ENCODE results near the gene HTT. TPM values are rescaled to one million over a fixed set of nuclear protein-coding genes. Genes with fewer than 3 reads are reported as not detected.

Gene HTT
- total and polyA plus RNA-seq, 2 of the 13 experiments (the other 11 are each of a cell fraction or from before 2014, with no cell fraction given) = 17.5 to 19.5 TPM

- no peak for TF ChIP-seq TSC22D2 (CRISPR knock-in tag; IDR thresholded peaks at IDR 0.05; ENCODE audit: borderline replicate concordance)
- no peak for TF ChIP-seq ZZZ3 (CRISPR knock-in tag; IDR thresholded peaks at IDR 0.05; ENCODE audit: borderline replicate concordance)
- TF ChIP-seq NFYB (CRISPR knock-in tag; IDR thresholded peaks at IDR 0.05) = no peak
- no peak for TF ChIP-seq ZNF609 (CRISPR knock-in tag; IDR thresholded peaks at IDR 0.05; ENCODE audit: borderline replicate concordance)
- no peak for TF ChIP-seq JARID2 (CRISPR knock-in tag; IDR thresholded peaks at IDR 0.05; ENCODE audit: insufficient replicate concordance)
- TF ChIP-seq PTBP1 (IDR thresholded peaks at IDR 0.05; ENCODE audit: low read depth, low read length, poor library complexity, severe bottlenecking) = no peak
- no peak for TF ChIP-seq ZFP91 (CRISPR knock-in tag; IDR thresholded peaks at IDR 0.05; ENCODE audit: borderline replicate concordance)
- peak; percentile 55; the same call in 1 of the 2 replicates for TF ChIP-seq SAP130 (CRISPR knock-in tag; IDR thresholded peaks at IDR 0.05; ENCODE audit: low read depth)
- no peak for TF ChIP-seq TOE1 (CRISPR knock-in tag; IDR thresholded peaks at IDR 0.05)
- TF ChIP-seq HNF1B (CRISPR knock-in tag; IDR thresholded peaks at IDR 0.05) = no peak
- TF ChIP-seq POLR2AphosphoS2 (IDR thresholded peaks at IDR 0.05; ENCODE audit: low read depth, low read length) = 0 out of 2 replicates have a peak, but pooled peaks have one; percentile 37
- TF ChIP-seq MEIS2 (CRISPR knock-in tag; IDR thresholded peaks at IDR 0.05) = no peak
Observed at GRCh38 chr4:3074846-3075651, 568 bp downstream of the HTT start (continued).

Measured in HepG2 (cell line).